ENCODE measurements around the gene CHRD.

- no peak for TF ChIP-seq CTCF (IDR thresholded peaks at IDR 0.05)
- no peak for TF ChIP-seq ZFX (IDR thresholded peaks at IDR 0.05; ENCODE audit: borderline replicate concordance)
These were observed 29.6 kb downstream of the CHRD start for GRCh38 chr3:184409331-184409926.
